H9 (cell line): ENCODE results near the gene CCDC148. TPM values are rescaled to one million over a fixed set of nuclear protein-coding genes. Genes with fewer than 3 reads are reported as not detected.

Experiments
- DNase-seq: peaks from one replicate; pipeline ENCODE4 v3.0.0-alpha.2; 2017
- H2AFZ ChIP-seq: one replicate; pipeline ENCODE4 v1.6.1; 2013; ENCODE audit warnings: mild to moderate bottlenecking, low read length, control low read depth, moderate library complexity
- H2AK5ac ChIP-seq: 2 replicates; pipeline ENCODE4 v1.6.1; 2013; ENCODE audit warnings: low read length, control low read depth, mixed read lengths; ENCODE audit not compliant: insufficient read length
- H2BK120ac ChIP-seq: one replicate; pipeline ENCODE4 v1.6.1; 2013; ENCODE audit warnings: low read depth, mild to moderate bottlenecking, low read length, control low read depth, inconsistent platforms; ENCODE audit not compliant: poor library complexity, severe bottlenecking
- H2BK12ac ChIP-seq: 2 replicates; pipeline ENCODE4 v1.6.1; 2013; ENCODE audit warnings: low read length, control low read depth, mixed read lengths, low read depth; ENCODE audit not compliant: insufficient read length
- H2BK15ac ChIP-seq: 2 replicates; pipeline ENCODE4 v1.6.1; 2013; ENCODE audit warnings: low read depth, low read length, control low read depth
- H2BK20ac ChIP-seq: one replicate; pipeline ENCODE4 v1.6.1; 2013; ENCODE audit warnings: low read depth, mild to moderate bottlenecking, low read length, control low read depth, inconsistent platforms; ENCODE audit not compliant: poor library complexity, severe bottlenecking
- H2BK5ac ChIP-seq: 2 replicates; pipeline ENCODE4 v1.6.1; 2013; ENCODE audit warnings: low read length, control low read depth, mixed read lengths; ENCODE audit not compliant: insufficient read length
- H3K14ac ChIP-seq: 2 replicates; pipeline ENCODE4 v1.6.1; 2013; ENCODE audit warnings: low read length, control low read depth; ENCODE audit not compliant: insufficient read depth
- H3K18ac ChIP-seq: 2 replicates; pipeline ENCODE4 v1.6.1; 2013; ENCODE audit warnings: low read depth, mild to moderate bottlenecking, mixed read lengths, low read length, control low read depth; ENCODE audit not compliant: insufficient read length
- H3K23ac ChIP-seq: 2 replicates; pipeline ENCODE4 v1.6.1; 2013; ENCODE audit warnings: low read length, control low read depth, mixed read lengths, low read depth; ENCODE audit not compliant: insufficient read length
- H3K23me2 ChIP-seq: 2 replicates; pipeline ENCODE4 v1.6.1; 2013; ENCODE audit warnings: low read depth, mild to moderate bottlenecking, mixed read lengths, low read length, control low read depth; ENCODE audit not compliant: insufficient read length, poor library complexity, severe bottlenecking
- H3K27ac ChIP-seq: 2 replicates; pipeline ENCODE4 v1.5.1; 2013; ENCODE audit warnings: low read length, control low read depth, mixed read lengths, low read depth; ENCODE audit not compliant: insufficient read length
- H3K27me3 ChIP-seq: 2 replicates; pipeline ENCODE4 v1.6.1; 2013; ENCODE audit warnings: low read length, control low read depth, inconsistent platforms; ENCODE audit not compliant: insufficient read depth
- H3K4ac ChIP-seq: 2 replicates; pipeline ENCODE4 v1.6.1; 2013; ENCODE audit warnings: low read depth, mild to moderate bottlenecking, control low read depth, inconsistent platforms, low read length, moderate library complexity
- H3K4me1 ChIP-seq: 2 replicates; pipeline ENCODE4 v1.6.1; 2013; ENCODE audit warnings: low read length, control low read depth, inconsistent platforms; ENCODE audit not compliant: insufficient read depth
- H3K4me2 ChIP-seq: 2 replicates; pipeline ENCODE4 v1.6.1; 2013; ENCODE audit warnings: low read length, control low read depth, mixed read lengths; ENCODE audit not compliant: insufficient read length, insufficient read depth
- H3K56ac ChIP-seq: 2 replicates; pipeline ENCODE4 v1.6.1; 2013; ENCODE audit warnings: low read depth, mild to moderate bottlenecking, mixed read lengths, low read length, control low read depth; ENCODE audit not compliant: insufficient read length
- H3K79me1 ChIP-seq: 2 replicates; pipeline ENCODE4 v1.6.1; 2013; ENCODE audit warnings: low read depth, mild to moderate bottlenecking, moderate library complexity, low read length, control low read depth, inconsistent platforms; ENCODE audit not compliant: insufficient read depth, poor library complexity, severe bottlenecking
- H3K79me2 ChIP-seq: 2 replicates; pipeline ENCODE4 v1.6.1; 2013; ENCODE audit warnings: low read length, control low read depth, inconsistent platforms; ENCODE audit not compliant: insufficient read depth
- H3K9ac ChIP-seq: 2 replicates; pipeline ENCODE4 v1.6.1; 2013; ENCODE audit warnings: low read length, control low read depth, mixed read lengths; ENCODE audit not compliant: insufficient read length; ENCODE audit errors: extremely low read depth
- H3K9me3 ChIP-seq: one replicate; pipeline ENCODE4 v1.6.1; 2013; ENCODE audit warnings: low read depth, low read length, inconsistent platforms; ENCODE audit not compliant: control insufficient read depth
- H3T11ph ChIP-seq: one replicate; pipeline ENCODE4 v1.6.1; 2013; ENCODE audit warnings: mild to moderate bottlenecking, low read length, control low read depth, inconsistent platforms
- H4K20me1 ChIP-seq: one replicate; pipeline ENCODE4 v1.6.1; 2013; ENCODE audit not compliant: control insufficient read depth, insufficient read length, insufficient read depth
- H4K5ac ChIP-seq: 2 replicates; pipeline ENCODE4 v1.6.1; 2013; ENCODE audit warnings: low read depth, mild to moderate bottlenecking, mixed read lengths, low read length, control low read depth; ENCODE audit not compliant: insufficient read length
- H4K8ac ChIP-seq: replicated peaks from 2 replicates; pipeline ENCODE4 v1.6.1; 2013; ENCODE audit warnings: low read length, control low read depth, mixed read lengths, low read depth; ENCODE audit not compliant: insufficient read length
- H4K91ac ChIP-seq: 2 replicates; pipeline ENCODE4 v1.6.1; 2013; ENCODE audit warnings: low read depth, mild to moderate bottlenecking, moderate library complexity, mixed read lengths, low read length, control low read depth; ENCODE audit not compliant: insufficient read length
- H3K27ac Mint-ChIP-seq, 3 experiments: 2 replicates in 2 of 3; 3 replicates in 1 of 3; pipeline ENCODE4 v1.8.0; 2020 to 2021; ENCODE audit warnings: mixed read lengths in 3 of 3, mild to moderate bottlenecking in 1 of 3, moderate library complexity in 1 of 3
- H3K27me3 Mint-ChIP-seq: 2 replicates; pipeline ENCODE4 v1.8.0; 2021; ENCODE audit warnings: low read depth, mild to moderate bottlenecking, moderate library complexity, mixed read lengths
- H3K36me3 Mint-ChIP-seq, 3 experiments: 2 replicates in 2 of 3; 3 replicates in 1 of 3; pipeline ENCODE4 v1.8.0; 2020 to 2021; ENCODE audit warnings: low read depth in 3 of 3, mixed read lengths in 3 of 3; ENCODE audit not compliant: insufficient read depth in 1 of 3
- H3K4me1 Mint-ChIP-seq, 2 experiments: 2 replicates each; pipeline ENCODE4 v1.8.0; 2020; ENCODE audit warnings: mixed read lengths in 2 of 2
- H3K4me3 Mint-ChIP-seq, 2 experiments: 2 replicates in 1 of 2; 3 replicates in 1 of 2; pipeline ENCODE4 v1.8.0; 2020 to 2021; ENCODE audit warnings: mild to moderate bottlenecking in 2 of 2, mixed read lengths in 2 of 2, moderate library complexity in 1 of 2
- H3K9me3 Mint-ChIP-seq, 2 experiments: 2 replicates in 1 of 2; 3 replicates in 1 of 2; pipeline ENCODE4 v1.8.0; 2020; ENCODE audit warnings: mild to moderate bottlenecking in 2 of 2, mixed read lengths in 2 of 2, moderate library complexity in 1 of 2
- CTCF ChIP-seq: fragments of 200-600 bp; sonication (generic); conservative IDR thresholded peaks from 3 replicates; pipeline ENCODE4 v1.8.0; 2021; ENCODE audit warnings: antibody characterized with exemption, mild to moderate bottlenecking
- WGBS: extraction: QIAGEN DNeasy Blood & Tissue Kit; methylation state at CpG from one replicate; pipeline ENCODE4 v1.1.7; 2013; ENCODE audit warnings: missing lambda C conversion rate, low lambda C conversion rate, mixed read lengths; ENCODE audit not compliant: insufficient read length; ENCODE audit errors: extremely low coverage; 5-methylcytosine and 5-hydroxymethylcytosine counted together
- total RNA-seq: library from RNA; stranded (reverse); gene quantifications from 2 replicates; pipeline ENCODE4 v1.2.1, GENCODE V29; 2021

Gene CCDC148
- total RNA-seq, 1 experiment from 2014 or later, result 1.5 TPM

- DNase-seq, result no peak
- Histone ChIP-seq H2BK5ac (no peak overlapping the region), H4K5ac (no peak overlapping the region), H3K23me2 (no peaks in the 10 kb centered on the region), H2BK120ac (no peak overlapping the region), H3K9ac (no peak overlapping the region), H3K79me2 (no peaks in the 10 kb centered on the region), H4K20me1 (no peaks in the 10 kb centered on the region), H3K23ac (no peak overlapping the region), H3K14ac (no peak overlapping the region), H2BK15ac (no peak overlapping the region), H2AFZ (no peak overlapping the region), H3K4me1 (no peaks in the 10 kb centered on the region), H3T11ph (no peak overlapping the region), H3K27me3 (no peaks in the 10 kb centered on the region), H3K56ac (no peak overlapping the region), H2AK5ac (no peak overlapping the region), H3K4ac (no peak overlapping the region), H3K18ac (no peak overlapping the region), H4K8ac (no peak overlapping the region), H2BK12ac (no peak overlapping the region), H3K9me3 (no peaks in the 10 kb centered on the region), H4K91ac (no peak overlapping the region), H3K4me2 (no peak overlapping the region), H2BK20ac (no peak overlapping the region), H3K79me1 (no peaks in the 10 kb centered on the region), H3K27ac (no peak overlapping the region)
- H3K36me3 Mint-ChIP-seq, result peaks cover 5 to 17% (median 9%) of the 10 kb centered on the region in 3 experiments; a peak in 5 of 7 replicates
- TF ChIP-seq CTCF, result no peak
- H3K27ac Mint-ChIP-seq, result no peak overlapping the region
- WGBS, result no CpG with 5 or more reads among the region's 2 CpGs
- H3K4me3 Mint-ChIP-seq, result no peak overlapping the region
- H3K27me3 Mint-ChIP-seq, result no peaks in the 10 kb centered on the region
- H3K4me1 Mint-ChIP-seq, result peaks cover 5 to 7% of the 10 kb centered on the region in 2 experiments
- peaks cover 0 to 14% of the 10 kb centered on the region in 2 experiments; a peak in 3 of 5 replicates for H3K9me3 Mint-ChIP-seq
Observed at GRCh38 chr2:158291544-158292180, 164.9 kb downstream of the CCDC148 start.
